ENCODE measurements around the gene NMD3. TPM values are rescaled to one million over a fixed set of nuclear protein-coding genes. Genes with fewer than 3 reads are reported as not detected.
"Not testable (repeated sequence)": the region's sequence is repeated elsewhere in the genome, so short reads cannot be mapped to it uniquely, and the experiment has no call there.

Gene NMD3
- polyA plus RNA-seq, 4 donors = 46.0 to 62.8 (median 55.1) TPM

DNA sequence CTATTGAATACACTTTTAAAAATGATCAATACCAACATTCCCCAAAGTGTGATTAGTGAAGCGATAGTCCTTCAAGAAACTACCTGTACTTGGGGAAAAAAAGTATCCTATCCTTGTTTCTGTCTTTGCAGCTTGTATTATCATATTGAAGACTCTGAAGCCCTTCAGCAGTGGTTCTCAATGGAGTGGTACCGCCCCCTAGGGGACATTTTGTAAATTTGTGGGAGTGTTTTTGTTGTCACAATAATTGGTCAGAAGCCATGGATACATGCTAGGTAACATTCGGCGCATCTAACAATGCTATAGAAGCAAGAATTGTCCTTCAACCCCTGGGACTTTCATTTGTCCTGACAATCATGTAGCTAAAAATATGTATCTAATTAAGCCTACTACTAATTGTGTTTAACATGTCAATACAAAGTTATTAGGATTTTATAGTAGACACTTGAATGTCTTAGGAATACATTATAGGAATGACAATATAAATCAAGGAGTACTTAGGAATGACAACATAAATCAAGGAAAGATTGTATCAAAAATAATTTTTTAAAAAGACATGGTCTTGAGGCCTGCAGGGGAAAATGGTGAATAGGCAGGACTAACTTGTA, 53.7 kb downstream of the NMD3 start:
- DNase-seq (ENCODE audit: low read depth in 4 of 4, low spot score in 2 of 4) = peak in 1 of 4 donors; percentile 11

DNA sequence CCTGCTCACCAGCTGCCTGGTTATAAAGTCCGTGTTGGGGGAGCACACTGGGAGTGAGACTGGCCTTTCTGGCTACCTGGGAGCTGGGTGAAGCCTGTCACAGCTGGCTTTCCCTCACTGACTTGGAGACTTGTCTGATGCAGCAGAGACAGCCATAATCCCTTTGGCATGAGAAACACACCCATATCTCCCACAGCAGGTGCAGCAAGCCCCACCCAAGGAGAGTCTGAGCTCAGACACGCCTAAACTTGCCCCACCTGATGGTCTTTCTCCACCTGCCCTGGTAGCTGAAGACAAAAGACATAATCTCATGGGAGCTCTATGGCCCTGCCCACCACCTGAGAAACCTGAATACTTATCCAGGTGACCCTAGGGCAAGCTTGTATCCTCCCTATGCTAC, 54.8 kb downstream of the NMD3 start:
- DNase-seq (ENCODE audit: low read depth in 4 of 4, low spot score in 2 of 4) = no peak

DNA sequence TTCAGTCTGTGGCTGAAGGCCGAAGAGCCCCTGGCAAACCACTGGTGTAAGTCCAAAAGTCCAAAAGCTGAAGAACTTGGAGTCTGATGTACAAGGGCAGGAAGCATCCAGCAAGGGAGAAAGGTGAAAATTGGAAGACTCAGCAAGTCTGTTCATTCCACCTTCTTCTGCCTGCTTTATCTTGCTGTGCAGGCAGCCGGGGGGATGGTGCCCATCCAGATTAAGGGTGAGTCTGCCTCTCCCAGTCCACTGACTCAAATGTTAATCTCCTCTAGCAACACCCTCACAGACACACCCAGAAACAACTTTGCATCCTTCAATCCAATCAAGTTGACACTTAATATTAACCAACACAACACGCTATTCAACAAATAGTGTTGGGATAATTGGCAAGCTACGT, 61.3 kb downstream of the NMD3 start:
- DNase-seq (ENCODE audit: low read depth in 4 of 4, low spot score in 2 of 4) = not testable (repeated sequence)

DNA sequence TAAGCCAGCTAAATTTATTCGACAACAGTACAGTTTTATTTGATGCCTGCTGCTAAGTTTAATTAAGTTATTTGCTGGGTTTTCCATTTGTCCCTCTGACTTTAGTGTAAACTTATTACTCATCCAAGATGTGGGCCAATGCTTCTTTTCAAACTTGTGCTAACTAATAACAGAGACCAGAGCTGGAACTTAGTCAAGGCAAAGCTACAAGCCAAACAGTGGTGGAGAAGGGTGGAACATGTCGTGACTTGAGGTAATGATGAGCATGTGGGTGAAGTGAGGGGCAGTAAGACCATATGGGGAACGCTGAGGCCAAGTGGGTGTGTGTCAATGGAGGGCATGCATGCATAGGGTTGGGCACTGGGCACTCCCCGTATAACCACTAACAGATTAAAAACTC, 63.9 kb downstream of the NMD3 start:
- DNase-seq (ENCODE audit: low read depth in 4 of 4, low spot score in 2 of 4) = no peak

- no peak for DNase-seq (ENCODE audit: low read depth in 4 of 4, low spot score in 2 of 4)
These were observed 68.1 kb downstream of the NMD3 start for GRCh38 chr3:161289174-161289573.

DNA sequence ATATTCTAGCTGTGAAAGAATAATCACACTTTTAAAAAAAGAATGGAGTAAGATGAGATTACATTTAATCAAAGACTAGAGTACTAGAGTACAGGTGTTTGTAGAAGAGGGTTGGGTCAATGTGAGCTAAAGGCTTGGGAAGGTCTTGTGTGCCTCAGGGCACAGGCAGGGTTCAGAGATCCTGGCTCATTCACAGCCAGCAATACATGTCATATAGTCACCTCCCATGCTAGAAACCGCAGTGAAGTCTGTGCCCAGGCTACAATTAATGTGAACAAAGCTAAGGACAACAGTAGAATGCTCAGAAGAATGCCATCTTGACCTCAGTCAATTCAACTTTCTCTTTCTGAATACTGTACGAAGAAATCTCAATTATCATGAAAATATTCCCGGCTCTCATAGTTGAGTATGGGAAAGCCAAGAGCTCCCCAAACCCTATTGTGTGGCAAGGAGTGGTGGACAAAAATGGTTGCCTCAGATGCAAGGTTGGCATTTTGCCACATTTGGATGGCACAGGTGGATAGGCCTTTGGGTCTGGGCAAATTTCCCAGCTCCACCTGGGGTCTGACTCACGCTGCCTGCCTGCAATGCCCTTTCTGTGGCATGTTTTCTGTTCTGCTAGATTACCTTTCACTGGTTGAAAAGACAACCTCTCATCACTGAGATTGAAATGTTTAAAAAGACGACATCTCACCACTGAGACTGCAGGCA, 70.2 kb downstream of the NMD3 start:
- DNase-seq (ENCODE audit: low read depth in 4 of 4, low spot score in 2 of 4) = no peak

DNA sequence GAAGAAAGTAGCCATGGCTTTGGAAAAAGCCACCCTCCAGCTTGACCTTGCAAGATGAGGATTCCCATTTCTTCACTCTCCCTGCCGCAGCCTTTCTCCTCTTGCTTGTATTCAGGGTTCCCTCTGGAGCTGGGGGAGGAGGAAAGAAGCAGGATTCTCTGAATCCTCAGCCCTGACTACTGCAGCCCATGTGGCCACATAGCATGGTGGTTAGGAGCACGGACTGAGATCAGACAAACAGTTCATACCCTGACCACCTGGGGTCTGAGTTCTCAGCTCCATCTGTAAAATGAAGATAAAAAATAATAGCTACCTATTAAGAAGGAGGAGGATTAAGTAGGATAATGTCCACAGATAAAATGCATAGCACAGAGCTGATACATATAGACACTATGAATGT, 72.3 kb downstream of the NMD3 start:
- no peak for DNase-seq (ENCODE audit: low read depth in 4 of 4, low spot score in 2 of 4)

GRCh38 chr3:161295325-161295724, 74.2 kb downstream of the NMD3 start:
- DNase-seq (ENCODE audit: low read depth in 4 of 4, low spot score in 2 of 4) = no peak

DNA sequence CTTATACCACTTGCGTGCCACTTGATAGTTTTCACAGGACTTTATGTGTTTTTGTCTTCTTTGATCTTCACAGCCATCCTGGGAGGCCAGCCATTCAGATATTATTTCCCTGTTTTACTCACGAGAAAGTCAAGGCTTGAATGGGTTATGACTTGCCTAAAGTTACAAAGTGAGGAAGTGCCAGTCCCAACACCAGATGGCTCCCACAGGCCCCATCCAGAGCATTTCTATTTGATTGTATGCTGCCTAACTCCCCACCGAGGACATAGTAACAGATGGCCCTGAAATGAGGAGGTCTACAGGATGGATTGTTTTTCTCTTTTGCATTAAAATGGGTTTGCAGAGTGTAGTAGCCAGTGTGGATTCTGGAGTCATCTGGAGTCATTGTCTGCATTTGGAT, 75.7 kb downstream of the NMD3 start:
- DNase-seq (ENCODE audit: low read depth in 4 of 4, low spot score in 2 of 4) = no peak

Other genes starting within 250 kb of the NMD3 start
- gene B3GALNT1, start 116.0 kb upstream of the NMD3 start, polyA plus RNA-seq (ENCODE audit: insufficient read length in 4 of 4) = 10 to 100 TPM; 41.0 to 50.1 (median 44.9) TPM
- 1 to 10 TPM; 2.4 to 6.0 (median 4.8) TPM for gene SPTSSB, start 150.2 kb downstream of the NMD3 start, polyA plus RNA-seq (ENCODE audit: insufficient read length in 4 of 4)

Data from left renal cortex interstitium (tissue), 4 donors.